ENCODE results near the gene STRC. TPM values are rescaled to one million over a fixed set of nuclear protein-coding genes. Genes with fewer than 3 reads are reported as not detected.
A peak's percentile ranks its signal among the peaks of the same experiment; 100 is the strongest.
"Not testable (repeated sequence)": the region's sequence is repeated elsewhere in the genome, so short reads cannot be mapped to it uniquely, and the experiment has no call there.

Gene STRC
- total and polyA plus RNA-seq, 2 donors (not counting 1 experiment from before 2014, with no cell fraction given): 1.0 to 1.7 TPM

- ATAC-seq (ENCODE audit: low read depth); H3K27ac ChIP-seq (ENCODE audit: low read length in 2 of 2); H3K9me3 ChIP-seq (ENCODE audit: control extremely low read depth in 1 of 3, control insufficient read depth in 2 of 3, insufficient read depth in 1 of 3, low read length in 2 of 3); H3K4me1 ChIP-seq (ENCODE audit: control insufficient read depth in 2 of 2, insufficient read depth in 2 of 2, low read length in 2 of 2); H3K27me3 ChIP-seq (replicated peaks in 1 of 4; ENCODE audit: control extremely low read depth in 1 of 4, control insufficient read depth in 3 of 4, insufficient read depth in 4 of 4, low read length in 3 of 4); H4K20me1 ChIP-seq (ENCODE audit: control insufficient read depth, insufficient read depth, low read length, poor library complexity, severe bottlenecking); H3K9me3 Mint-ChIP-seq (ENCODE audit: insufficient read depth); H3K36me3 ChIP-seq (replicated peaks in 1 of 2; ENCODE audit: control extremely low read depth in 1 of 2, control insufficient read depth in 1 of 2, extremely low read depth in 1 of 2, insufficient read depth in 2 of 2, low read length in 1 of 2); H3K9ac ChIP-seq (ENCODE audit: low read length); H3K27ac Mint-ChIP-seq; H3K4me3 ChIP-seq (ENCODE audit: control extremely low read depth in 1 of 5, extremely low read depth in 1 of 5, insufficient read depth in 1 of 5, low read depth in 2 of 5, low read length in 4 of 5); H3K4me2 ChIP-seq (replicated peaks; ENCODE audit: low read depth, low read length, poor library complexity, severe bottlenecking); H3K4me1 Mint-ChIP-seq; CTCF ChIA-PET; intact Hi-C loops (cut with micrococcal nuclease); H3K79me2 ChIP-seq (ENCODE audit: control insufficient read depth, insufficient read depth, low read length); POLR2A ChIA-PET; H3K4me3 Mint-ChIP-seq; DNase-seq; H2AFZ ChIP-seq (ENCODE audit: insufficient read depth, low read depth, low read length, poor library complexity, severe bottlenecking): not testable (repeated sequence)
- no CpG with 5 or more reads among the region's 8 CpGs for WGBS (ENCODE audit: insufficient coverage)
- H3K27me3 Mint-ChIP-seq: peaks cover 14% of the 10 kb centered on the region
Observed at GRCh38 chr15:43592841-43593240, 25.8 kb downstream of the STRC start.

GRCh38 chr15:43589778-43590466 is 28.7 kb downstream of the STRC start, which contains the start of gene PPIP5K1:
TSS of gene PPIP5K1 (minus strand) at chr15:43590208. CDS start at chr15:43584504, 5,704 bp downstream.
- H2AFZ ChIP-seq (ENCODE audit: insufficient read depth, low read depth, low read length, poor library complexity, severe bottlenecking); H3K4me1 Mint-ChIP-seq; H3K79me2 ChIP-seq (ENCODE audit: control insufficient read depth, insufficient read depth, low read length); H3K9ac ChIP-seq (ENCODE audit: low read length); H3K4me2 ChIP-seq (replicated peaks; ENCODE audit: low read depth, low read length, poor library complexity, severe bottlenecking); H3K27me3 ChIP-seq (replicated peaks in 1 of 4; ENCODE audit: control extremely low read depth in 1 of 4, control insufficient read depth in 3 of 4, insufficient read depth in 4 of 4, low read length in 3 of 4); CTCF ChIA-PET; H3K36me3 ChIP-seq (replicated peaks in 1 of 2; ENCODE audit: control extremely low read depth in 1 of 2, control insufficient read depth in 1 of 2, extremely low read depth in 1 of 2, insufficient read depth in 2 of 2, low read length in 1 of 2); POLR2A ChIA-PET; H3K9me3 ChIP-seq (ENCODE audit: control extremely low read depth in 1 of 3, control insufficient read depth in 2 of 3, insufficient read depth in 1 of 3, low read length in 2 of 3); H3K4me3 Mint-ChIP-seq; H3K4me3 ChIP-seq (ENCODE audit: control extremely low read depth in 1 of 5, extremely low read depth in 1 of 5, insufficient read depth in 1 of 5, low read depth in 2 of 5, low read length in 4 of 5); DNase-seq; intact Hi-C loops (cut with micrococcal nuclease); H3K27ac Mint-ChIP-seq; H3K4me1 ChIP-seq (ENCODE audit: control insufficient read depth in 2 of 2, insufficient read depth in 2 of 2, low read length in 2 of 2); H4K20me1 ChIP-seq (ENCODE audit: control insufficient read depth, insufficient read depth, low read length, poor library complexity, severe bottlenecking); H3K27me3 Mint-ChIP-seq; H3K9me3 Mint-ChIP-seq (ENCODE audit: insufficient read depth); H3K27ac ChIP-seq (ENCODE audit: low read length in 2 of 2): not testable (repeated sequence)
- ATAC-seq (ENCODE audit: low read depth): peak; percentile 97
- WGBS (ENCODE audit: insufficient coverage): no CpG with 5 or more reads among the region's 54 CpGs

DNA sequence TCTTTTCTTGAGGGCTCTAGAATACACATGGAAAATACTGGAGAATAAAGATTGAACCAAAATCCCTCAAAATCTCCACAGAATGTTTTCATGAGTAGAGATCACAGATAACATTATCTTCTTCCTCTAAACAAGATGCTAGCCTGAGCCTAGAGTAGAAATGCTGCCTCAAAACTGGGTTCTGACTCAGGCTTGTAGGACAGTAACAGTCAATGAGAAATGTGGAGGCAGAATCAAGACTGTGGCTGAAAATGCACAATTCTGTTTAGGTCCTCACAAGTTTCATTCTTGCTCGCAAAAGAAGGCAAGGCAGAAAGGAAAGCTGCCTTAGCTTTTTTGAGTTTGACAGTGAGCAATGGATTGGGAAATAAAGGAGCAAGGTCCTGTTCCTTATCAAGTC is 44.0 kb downstream of the STRC start:
- CTCF ChIA-PET; H3K27ac ChIP-seq (ENCODE audit: low read length in 2 of 2); H2AFZ ChIP-seq (ENCODE audit: insufficient read depth, low read depth, low read length, poor library complexity, severe bottlenecking); H3K9me3 Mint-ChIP-seq (ENCODE audit: insufficient read depth); H3K4me3 ChIP-seq (ENCODE audit: control extremely low read depth in 1 of 5, extremely low read depth in 1 of 5, insufficient read depth in 1 of 5, low read depth in 2 of 5, low read length in 4 of 5); H3K4me3 Mint-ChIP-seq; H3K27me3 Mint-ChIP-seq; H3K4me2 ChIP-seq (replicated peaks; ENCODE audit: low read depth, low read length, poor library complexity, severe bottlenecking); H3K9ac ChIP-seq (ENCODE audit: low read length); ATAC-seq (ENCODE audit: low read depth); H3K4me1 Mint-ChIP-seq; H3K27ac Mint-ChIP-seq; H3K9me3 ChIP-seq (ENCODE audit: control extremely low read depth in 1 of 3, control insufficient read depth in 2 of 3, insufficient read depth in 1 of 3, low read length in 2 of 3); H3K79me2 ChIP-seq (ENCODE audit: control insufficient read depth, insufficient read depth, low read length); DNase-seq; POLR2A ChIA-PET; H3K36me3 ChIP-seq (replicated peaks in 1 of 2; ENCODE audit: control extremely low read depth in 1 of 2, control insufficient read depth in 1 of 2, extremely low read depth in 1 of 2, insufficient read depth in 2 of 2, low read length in 1 of 2); intact Hi-C loops (cut with micrococcal nuclease); H4K20me1 ChIP-seq (ENCODE audit: control insufficient read depth, insufficient read depth, low read length, poor library complexity, severe bottlenecking); H3K27me3 ChIP-seq (replicated peaks in 1 of 4; ENCODE audit: control extremely low read depth in 1 of 4, control insufficient read depth in 3 of 4, insufficient read depth in 4 of 4, low read length in 3 of 4); H3K4me1 ChIP-seq (ENCODE audit: control insufficient read depth in 2 of 2, insufficient read depth in 2 of 2, low read length in 2 of 2): not testable (repeated sequence)
- WGBS (ENCODE audit: insufficient coverage): no CpG with 5 or more reads among the region's 1 CpG

GRCh38 chr15:43566615-43567014 is 52.0 kb downstream of the STRC start:
- WGBS (ENCODE audit: insufficient coverage): no CpG with 5 or more reads among the region's 2 CpGs
- intact Hi-C loops (cut with micrococcal nuclease); H3K27me3 ChIP-seq (replicated peaks in 1 of 4; ENCODE audit: control extremely low read depth in 1 of 4, control insufficient read depth in 3 of 4, insufficient read depth in 4 of 4, low read length in 3 of 4); H3K4me3 Mint-ChIP-seq; H3K4me3 ChIP-seq (ENCODE audit: control extremely low read depth in 1 of 5, extremely low read depth in 1 of 5, insufficient read depth in 1 of 5, low read depth in 2 of 5, low read length in 4 of 5); H3K27ac ChIP-seq (ENCODE audit: low read length in 2 of 2); POLR2A ChIA-PET; H3K27ac Mint-ChIP-seq; H3K9me3 Mint-ChIP-seq (ENCODE audit: insufficient read depth); H4K20me1 ChIP-seq (ENCODE audit: control insufficient read depth, insufficient read depth, low read length, poor library complexity, severe bottlenecking); H3K4me2 ChIP-seq (replicated peaks; ENCODE audit: low read depth, low read length, poor library complexity, severe bottlenecking); DNase-seq; H3K4me1 ChIP-seq (ENCODE audit: control insufficient read depth in 2 of 2, insufficient read depth in 2 of 2, low read length in 2 of 2); CTCF ChIA-PET; H3K9me3 ChIP-seq (ENCODE audit: control extremely low read depth in 1 of 3, control insufficient read depth in 2 of 3, insufficient read depth in 1 of 3, low read length in 2 of 3); H3K4me1 Mint-ChIP-seq; H3K9ac ChIP-seq (ENCODE audit: low read length); H3K79me2 ChIP-seq (ENCODE audit: control insufficient read depth, insufficient read depth, low read length); H3K36me3 ChIP-seq (replicated peaks in 1 of 2; ENCODE audit: control extremely low read depth in 1 of 2, control insufficient read depth in 1 of 2, extremely low read depth in 1 of 2, insufficient read depth in 2 of 2, low read length in 1 of 2); H3K27me3 Mint-ChIP-seq; H2AFZ ChIP-seq (ENCODE audit: insufficient read depth, low read depth, low read length, poor library complexity, severe bottlenecking); ATAC-seq (ENCODE audit: low read depth): not testable (repeated sequence)
